ENCODE results near the gene SH2D3C.
"Not testable (repeated sequence)": the region's sequence is repeated elsewhere in the genome, so short reads cannot be mapped to it uniquely, and the experiment has no call there.

Gene SH2D3C

GRCh38 chr9:127785023-127785932, 6.8 kb upstream of the SH2D3C start:
- DNase-seq = peak; percentile 28

GRCh38 chr9:127783111-127784008, 4.9 kb upstream of the SH2D3C start:
- peak; percentile 72 for DNase-seq

- no peak for DNase-seq
Observed at GRCh38 chr9:127781806-127782205, 3.3 kb upstream of the SH2D3C start.

- DNase-seq = not testable (repeated sequence)
Observed at GRCh38 chr9:127780909-127781308, 2.4 kb upstream of the SH2D3C start.

- DNase-seq = no peak
Observed at GRCh38 chr9:127780126-127780885, 1.8 kb upstream of the SH2D3C start.

GRCh38 chr9:127779136-127779981, 893 bp upstream of the SH2D3C start:
- no peak for DNase-seq

- DNase-seq = no peak
Observed at GRCh38 chr9:127777368-127777980, 992 bp downstream of the SH2D3C start.

- no peak for DNase-seq
Observed at GRCh38 chr9:127776924-127777289, 1.6 kb downstream of the SH2D3C start.

- DNase-seq = no peak
Observed at GRCh38 chr9:127776195-127776923, 2.1 kb downstream of the SH2D3C start.

GRCh38 chr9:127773981-127774380, 4.5 kb downstream of the SH2D3C start:
- no peak for DNase-seq

- no peak for DNase-seq
Observed at GRCh38 chr9:127773272-127773671, 5.2 kb downstream of the SH2D3C start.

- no peak for DNase-seq
Observed at GRCh38 chr9:127772603-127773002, 5.9 kb downstream of the SH2D3C start.

- DNase-seq = no peak
Observed at GRCh38 chr9:127771570-127772189, 6.8 kb downstream of the SH2D3C start.

- DNase-seq = peak; percentile 72
Observed at GRCh38 chr9:127770905-127771569, 7.4 kb downstream of the SH2D3C start.

GRCh38 chr9:127770583-127770904, 7.9 kb downstream of the SH2D3C start:
- no peak for DNase-seq

GRCh38 chr9:127769929-127770582, 8.4 kb downstream of the SH2D3C start:
- DNase-seq = no peak

- no peak for DNase-seq
Observed at GRCh38 chr9:127769101-127769500, 9.4 kb downstream of the SH2D3C start.

- no peak for DNase-seq
Observed at GRCh38 chr9:127768698-127769097, 9.8 kb downstream of the SH2D3C start.

- DNase-seq = no peak
Observed at GRCh38 chr9:127767909-127768331, 10.5 kb downstream of the SH2D3C start.
